HEK293 (cell line): ENCODE results near the gene UBE2V1.

Experiments used
- HOXA7 ChIP-seq: sonication (generic); formaldehyde crosslinking; IDR thresholded peaks from 2 replicates; pipeline ENCODE4 v1.8.1; 2022; ENCODE audit warnings: missing genetic modification reagents, borderline replicate concordance
- KLF8 ChIP-seq: fragments of 450-650 bp; formaldehyde crosslinking; IDR thresholded peaks from 2 replicates; pipeline ENCODE4 v1.5.1; 2016; ENCODE audit warnings: missing biosample characterization, missing genetic modification characterization
- SCRT2 ChIP-seq: fragments of 450-650 bp; formaldehyde crosslinking; IDR thresholded peaks from 2 replicates; pipeline ENCODE4 v1.5.1; 2016; ENCODE audit warnings: missing biosample characterization, missing genetic modification characterization
- YY1 ChIP-seq: fragments of 450-650 bp; formaldehyde crosslinking; IDR thresholded peaks from 2 replicates; pipeline ENCODE4 v1.5.1; 2018; ENCODE audit warnings: missing biosample characterization, missing genetic modification characterization
- ZBTB7A ChIP-seq: fragments of 450-650 bp; formaldehyde crosslinking; IDR thresholded peaks from 2 replicates; pipeline ENCODE4 v1.5.1; 2016; ENCODE audit warnings: low read depth, missing biosample characterization, missing genetic modification characterization
- ZNF169 ChIP-seq: fragments of 450-650 bp; formaldehyde crosslinking; IDR thresholded peaks from 2 replicates; pipeline ENCODE4 v1.5.1; 2016; ENCODE audit warnings: missing biosample characterization, missing genetic modification characterization
- ZNF266 ChIP-seq: fragments of 450-650 bp; formaldehyde crosslinking; IDR thresholded peaks from 2 replicates; pipeline ENCODE4 v1.5.1; 2016; ENCODE audit warnings: missing biosample characterization, missing genetic modification characterization, low read depth
- ZNF404 ChIP-seq: fragments of 450-650 bp; formaldehyde crosslinking; IDR thresholded peaks from 2 replicates; pipeline ENCODE4 v1.5.1; 2017; ENCODE audit warnings: missing biosample characterization, missing genetic modification characterization
- ZNF514 ChIP-seq: fragments of 450-650 bp; formaldehyde crosslinking; IDR thresholded peaks from 2 replicates; pipeline ENCODE4 v1.5.1; 2016; ENCODE audit warnings: missing biosample characterization, missing genetic modification characterization
- ZNF549 ChIP-seq: fragments of 450-650 bp; IDR thresholded peaks from 2 replicates; pipeline ENCODE4 v1.5.1; 2018; ENCODE audit warnings: missing biosample characterization, missing genetic modification characterization, mild to moderate bottlenecking, inconsistent platforms, moderate library complexity
- ZNF677 ChIP-seq: fragments of 450-650 bp; IDR thresholded peaks from 2 replicates; pipeline ENCODE4 v1.5.0; 2018; ENCODE audit warnings: missing biosample characterization, mild to moderate bottlenecking, missing genetic modification characterization, moderate library complexity
- ZNF747 ChIP-seq: fragments of 450-650 bp; formaldehyde crosslinking; IDR thresholded peaks from 2 replicates; pipeline ENCODE4 v1.5.1; 2016; ENCODE audit warnings: missing biosample characterization, missing genetic modification characterization
- TF ChIP-seq, protein P1 (sequence below): fragments of 450-650 bp; formaldehyde crosslinking; IDR thresholded peaks from 2 replicates; pipeline ENCODE4 v1.5.1; 2016; ENCODE audit warnings: missing biosample characterization, missing genetic modification characterization
- TF ChIP-seq, protein P2 (sequence below): fragments of 450-650 bp; formaldehyde crosslinking; IDR thresholded peaks from 2 replicates; pipeline ENCODE4 v1.5.1; 2017; ENCODE audit warnings: missing biosample characterization, missing genetic modification characterization

DNA sequence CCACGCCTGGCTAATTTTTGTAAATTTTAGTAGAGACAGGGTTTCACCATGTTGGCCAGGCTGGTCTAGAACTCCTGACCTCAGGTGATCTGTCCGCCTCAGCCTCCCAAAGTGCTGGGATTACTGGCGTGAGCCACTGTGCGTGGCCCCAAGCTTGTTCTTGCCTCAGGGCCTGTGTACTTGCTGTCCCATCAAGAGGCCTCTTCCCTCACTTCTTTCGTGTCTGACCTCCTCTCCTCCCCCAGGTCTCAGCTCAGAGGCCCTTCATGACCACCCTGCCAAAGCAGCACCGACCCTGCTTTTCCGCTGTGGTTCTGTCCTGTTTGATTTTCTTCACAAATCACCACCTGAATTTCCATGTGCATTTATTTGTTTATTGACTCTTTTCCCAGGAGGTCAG is 10.5 kb upstream of the UBE2V1 start:
- TF ChIP-seq, protein P1, sequence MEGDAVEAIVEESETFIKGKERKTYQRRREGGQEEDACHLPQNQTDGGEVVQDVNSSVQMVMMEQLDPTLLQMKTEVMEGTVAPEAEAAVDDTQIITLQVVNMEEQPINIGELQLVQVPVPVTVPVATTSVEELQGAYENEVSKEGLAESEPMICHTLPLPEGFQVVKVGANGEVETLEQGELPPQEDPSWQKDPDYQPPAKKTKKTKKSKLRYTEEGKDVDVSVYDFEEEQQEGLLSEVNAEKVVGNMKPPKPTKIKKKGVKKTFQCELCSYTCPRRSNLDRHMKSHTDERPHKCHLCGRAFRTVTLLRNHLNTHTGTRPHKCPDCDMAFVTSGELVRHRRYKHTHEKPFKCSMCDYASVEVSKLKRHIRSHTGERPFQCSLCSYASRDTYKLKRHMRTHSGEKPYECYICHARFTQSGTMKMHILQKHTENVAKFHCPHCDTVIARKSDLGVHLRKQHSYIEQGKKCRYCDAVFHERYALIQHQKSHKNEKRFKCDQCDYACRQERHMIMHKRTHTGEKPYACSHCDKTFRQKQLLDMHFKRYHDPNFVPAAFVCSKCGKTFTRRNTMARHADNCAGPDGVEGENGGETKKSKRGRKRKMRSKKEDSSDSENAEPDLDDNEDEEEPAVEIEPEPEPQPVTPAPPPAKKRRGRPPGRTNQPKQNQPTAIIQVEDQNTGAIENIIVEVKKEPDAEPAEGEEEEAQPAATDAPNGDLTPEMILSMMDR (tag by site-specific recombination), result no peak
- TF ChIP-seq YY1 (no peak), ZNF747 (tag by site-specific recombination) (no peak), ZNF677 (tag by site-specific recombination) (no peak), ZNF266 (no peak), ZNF404 (no peak), SCRT2 (no peak), KLF8 (tag by site-specific recombination) (no peak), ZNF549 (no peak), HOXA7 (CRISPR knock-in tag) (no peak), ZNF169 (tag by site-specific recombination) (no peak), ZBTB7A (no peak), ZNF514 (tag by site-specific recombination) (no peak)
- TF ChIP-seq, protein P2, sequence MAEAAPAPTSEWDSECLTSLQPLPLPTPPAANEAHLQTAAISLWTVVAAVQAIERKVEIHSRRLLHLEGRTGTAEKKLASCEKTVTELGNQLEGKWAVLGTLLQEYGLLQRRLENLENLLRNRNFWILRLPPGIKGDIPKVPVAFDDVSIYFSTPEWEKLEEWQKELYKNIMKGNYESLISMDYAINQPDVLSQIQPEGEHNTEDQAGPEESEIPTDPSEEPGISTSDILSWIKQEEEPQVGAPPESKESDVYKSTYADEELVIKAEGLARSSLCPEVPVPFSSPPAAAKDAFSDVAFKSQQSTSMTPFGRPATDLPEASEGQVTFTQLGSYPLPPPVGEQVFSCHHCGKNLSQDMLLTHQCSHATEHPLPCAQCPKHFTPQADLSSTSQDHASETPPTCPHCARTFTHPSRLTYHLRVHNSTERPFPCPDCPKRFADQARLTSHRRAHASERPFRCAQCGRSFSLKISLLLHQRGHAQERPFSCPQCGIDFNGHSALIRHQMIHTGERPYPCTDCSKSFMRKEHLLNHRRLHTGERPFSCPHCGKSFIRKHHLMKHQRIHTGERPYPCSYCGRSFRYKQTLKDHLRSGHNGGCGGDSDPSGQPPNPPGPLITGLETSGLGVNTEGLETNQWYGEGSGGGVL (tag by site-specific recombination), result no peak
